Measurements from ENCODE around the gene RPL5. TPM values are rescaled to one million over a fixed set of nuclear protein-coding genes. Genes with fewer than 3 reads are reported as not detected.

The RPL5 gene
- total RNA-seq, 2 donors from 2014 or later: 749 to 786 TPM

DNA sequence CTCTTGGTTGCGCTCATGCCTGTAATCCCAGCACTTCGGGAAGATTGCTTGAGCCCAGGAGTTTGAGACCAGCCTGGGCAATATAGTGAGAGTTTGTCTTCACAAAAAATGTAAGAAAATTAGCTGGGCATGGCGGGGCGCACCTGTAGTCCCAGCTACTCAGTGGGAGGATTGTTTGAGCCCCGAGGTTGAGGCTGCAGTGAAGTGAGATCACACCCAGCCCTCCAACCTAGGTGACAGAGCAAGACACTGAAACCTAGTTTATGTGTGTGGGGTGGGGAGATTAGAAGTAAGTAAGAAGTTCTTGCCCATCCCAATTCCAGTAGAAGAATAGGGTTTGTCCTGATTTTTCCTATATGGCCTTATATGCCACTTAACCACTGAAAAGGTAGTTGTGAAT is 2.0 kb downstream of the RPL5 start:
- intact Hi-C loops (cut with DNase I): no loop called here
- Histone ChIP-seq H3K4me1 (peaks cover 10% of the 10 kb centered on the region), H3K36me3 (no peaks in the 10 kb centered on the region), H3K27ac (no peak overlapping the region), H3K9ac (ENCODE audit: low read depth in 2 of 2, low read length in 2 of 2) (peak overlapping the region; percentile 8 to 51), H3K9me3 (no peaks in the 10 kb centered on the region), H3K27me3 (no peaks in the 10 kb centered on the region), H3K4me3 (peak overlapping the region; percentile 83)
- TF ChIP-seq CTCF (IDR thresholded peaks at IDR 0.05): no peak
- DNase-seq: no peak

DNA sequence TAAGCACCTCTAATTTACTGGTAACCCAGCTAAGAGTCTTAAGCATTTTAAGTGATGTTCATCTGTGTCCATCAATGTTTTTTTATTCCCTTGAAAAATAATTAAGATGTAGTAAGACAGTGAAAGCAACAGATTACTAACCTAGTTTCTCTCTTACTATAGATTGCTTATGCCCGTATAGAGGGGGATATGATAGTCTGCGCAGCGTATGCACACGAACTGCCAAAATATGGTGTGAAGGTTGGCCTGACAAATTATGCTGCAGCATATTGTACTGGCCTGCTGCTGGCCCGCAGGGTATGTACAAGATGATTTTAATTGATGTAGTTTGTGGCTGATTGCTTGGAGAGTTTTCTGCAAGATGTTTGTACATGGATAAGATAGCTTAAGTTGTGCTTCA is 2.8 kb downstream of the RPL5 start:
- Histone ChIP-seq H3K9ac (ENCODE audit: low read depth in 2 of 2, low read length in 2 of 2) (peak overlapping the region in 1 of 2 donors; percentile 51), H3K36me3 (no peaks in the 10 kb centered on the region), H3K9me3 (no peaks in the 10 kb centered on the region), H3K27me3 (no peaks in the 10 kb centered on the region), H3K4me1 (peaks cover 10% of the 10 kb centered on the region), H3K4me3 (no peak overlapping the region), H3K27ac (no peak overlapping the region)
- TF ChIP-seq CTCF (IDR thresholded peaks at IDR 0.05): no peak
- DNase-seq: no peak
- intact Hi-C loops (cut with DNase I): no loop called here

DNA sequence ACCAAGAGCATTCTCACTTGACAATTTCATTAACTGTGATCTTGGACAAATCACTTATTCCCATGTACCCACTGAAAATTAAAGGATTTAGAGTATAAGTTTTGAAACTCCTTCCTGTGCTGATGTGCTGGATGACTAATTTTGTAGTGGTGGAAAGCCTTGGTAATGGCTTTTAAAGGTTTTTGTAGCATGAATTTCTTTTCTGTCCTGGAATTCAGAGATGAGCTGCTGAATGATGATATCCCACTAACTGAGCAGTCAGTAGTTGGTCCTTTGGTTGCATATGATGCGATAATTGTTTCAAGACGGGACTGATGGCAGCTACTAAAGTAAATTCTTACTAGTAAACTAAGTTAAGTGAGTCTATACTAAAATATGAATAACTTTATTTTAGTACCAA is 5.2 kb downstream of the RPL5 start:
- Histone ChIP-seq H3K27me3 (no peaks in the 10 kb centered on the region), H3K4me1 (peaks cover 10% of the 10 kb centered on the region), H3K27ac (no peak overlapping the region), H3K9me3 (no peaks in the 10 kb centered on the region), H3K4me3 (no peak overlapping the region), H3K36me3 (peaks cover 5% of the 10 kb centered on the region), H3K9ac (ENCODE audit: low read depth in 2 of 2, low read length in 2 of 2) (no peak overlapping the region)
- no peak for DNase-seq
- intact Hi-C loops (cut with DNase I): no loop called here
- no peak for TF ChIP-seq CTCF (IDR thresholded peaks at IDR 0.05)

DNA sequence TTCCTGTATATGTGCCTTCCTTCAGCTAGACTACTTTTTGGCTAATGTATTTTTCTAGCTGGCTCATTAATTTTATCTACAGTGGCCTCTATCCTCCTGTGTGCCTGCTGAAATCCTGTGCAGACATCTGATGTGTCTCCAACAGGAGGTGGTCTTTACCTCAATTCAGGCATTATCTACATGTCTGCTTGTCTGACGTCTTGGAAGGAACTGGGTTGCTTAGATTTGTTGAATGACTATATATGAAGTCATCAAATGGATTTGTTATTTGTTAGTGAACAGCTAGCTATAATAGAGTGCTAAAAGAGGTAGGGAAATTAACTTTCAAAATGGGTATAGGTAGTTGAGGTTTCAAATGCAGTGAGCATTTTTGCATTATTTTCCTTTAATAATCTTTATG is 6.7 kb downstream of the RPL5 start:
- Histone ChIP-seq H3K27me3 (no peaks in the 10 kb centered on the region), H3K27ac (no peak overlapping the region), H3K4me3 (no peak overlapping the region), H3K36me3 (peaks cover 5% of the 10 kb centered on the region), H3K4me1 (peaks cover 8% of the 10 kb centered on the region), H3K9ac (ENCODE audit: low read depth in 2 of 2, low read length in 2 of 2) (no peak overlapping the region), H3K9me3 (no peaks in the 10 kb centered on the region)
- TF ChIP-seq CTCF (IDR thresholded peaks at IDR 0.05): no peak
- DNase-seq: no peak
- intact Hi-C loops (cut with DNase I): no loop called here

DNA sequence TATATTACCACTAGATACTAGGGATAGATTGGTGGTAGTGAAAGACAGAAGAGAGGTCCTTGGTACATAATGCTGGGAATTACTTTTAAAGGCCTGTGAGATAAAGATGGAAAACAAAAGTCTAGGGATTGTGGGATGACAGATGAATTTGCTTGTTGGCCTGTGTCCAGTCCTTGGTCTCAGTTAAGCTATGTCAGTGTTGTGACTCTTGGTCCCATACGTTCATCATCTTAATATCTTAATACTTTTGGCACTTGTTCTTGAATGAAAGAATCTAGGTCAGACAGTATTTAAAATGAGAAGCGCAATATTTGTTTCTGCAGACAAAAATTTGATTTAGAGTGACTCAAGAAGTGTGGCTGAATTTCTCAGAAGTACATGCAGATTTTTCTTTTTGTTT is 7.6 kb downstream of the RPL5 start:
- Histone ChIP-seq H3K4me3 (no peak overlapping the region), H3K9me3 (no peaks in the 10 kb centered on the region), H3K27me3 (no peaks in the 10 kb centered on the region), H3K4me1 (no peaks in the 10 kb centered on the region), H3K36me3 (peaks cover 5% of the 10 kb centered on the region), H3K9ac (ENCODE audit: low read depth in 2 of 2, low read length in 2 of 2) (no peak overlapping the region), H3K27ac (no peak overlapping the region)
- no peak for TF ChIP-seq CTCF (IDR thresholded peaks at IDR 0.05)
- intact Hi-C loops (cut with DNase I): no loop called here
- no peak for DNase-seq

DNA sequence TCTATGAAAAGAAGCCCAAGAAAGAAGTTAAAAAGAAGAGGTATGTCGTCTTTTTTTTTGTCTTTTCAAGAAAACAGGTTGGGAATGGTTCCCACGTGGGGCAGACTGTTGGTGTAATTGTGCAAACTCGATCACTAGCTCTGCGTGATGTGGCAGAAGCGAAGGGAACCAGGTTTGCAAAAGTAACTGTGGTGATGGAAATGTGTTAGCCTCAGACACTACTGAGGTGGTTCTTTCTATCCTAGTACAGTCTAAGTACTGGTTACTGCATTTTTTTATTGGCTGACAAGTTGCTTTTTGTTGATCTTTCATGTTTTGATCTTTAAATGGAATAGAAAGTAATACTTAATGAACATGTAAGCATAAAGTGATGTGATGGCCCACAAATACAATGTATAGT is 8.8 kb downstream of the RPL5 start:
- Histone ChIP-seq H3K27ac (no peak overlapping the region), H3K4me1 (no peaks in the 10 kb centered on the region), H3K36me3 (peaks cover 5% of the 10 kb centered on the region), H3K27me3 (no peaks in the 10 kb centered on the region), H3K9ac (ENCODE audit: low read depth in 2 of 2, low read length in 2 of 2) (no peak overlapping the region), H3K9me3 (no peaks in the 10 kb centered on the region), H3K4me3 (no peak overlapping the region)
- intact Hi-C loops (cut with DNase I): no loop called here
- no peak for DNase-seq
- TF ChIP-seq CTCF (IDR thresholded peaks at IDR 0.05): no peak

Measured in colonic mucosa (tissue), 4 donors.